Astrocyte (in vitro differentiated cells and primary cell): ENCODE measurements around the gene TRAPPC2B. TPM values are rescaled to one million over a fixed set of nuclear protein-coding genes. Genes with fewer than 3 reads are reported as not detected.

Experiments
- DNase-seq: peaks from one replicate; pipeline ENCODE4 v3.0.0-alpha.2; 2010; ENCODE audit warnings: low read depth
- FAIRE-seq: peaks from 2 replicates; lab custom pipeline; 2011; peaks lifted over from hg19 to GRCh38; lab: Jason Lieb, UNC
- H2AFZ ChIP-seq: 2 replicates; pipeline ENCODE4 v1.6.0; 2012; ENCODE audit warnings: low read depth, low read length, inconsistent platforms
- H3K27ac ChIP-seq: 2 replicates; pipeline ENCODE4 v1.5.1; 2011; ENCODE audit warnings: low read depth, low read length, inconsistent platforms
- H3K27me3 ChIP-seq: 2 replicates; pipeline ENCODE4 v1.6.0; 2011; ENCODE audit warnings: low read length, inconsistent platforms; ENCODE audit not compliant: insufficient read depth
- H3K36me3 ChIP-seq: 2 replicates; pipeline ENCODE4 v1.5.1; 2011; ENCODE audit warnings: low read length, inconsistent platforms; ENCODE audit not compliant: insufficient read depth
- H3K4me1 ChIP-seq: 2 replicates; pipeline ENCODE4 v1.5.1; 2011; ENCODE audit warnings: low read length, inconsistent platforms; ENCODE audit not compliant: insufficient read depth
- H3K4me2 ChIP-seq: 2 replicates; pipeline ENCODE4 v1.6.0; 2012; ENCODE audit warnings: low read length, inconsistent platforms
- H3K4me3 ChIP-seq: 2 replicates; pipeline ENCODE4 v1.5.1; 2011; ENCODE audit warnings: low read depth, mild to moderate bottlenecking, low read length, inconsistent platforms; ENCODE audit not compliant: insufficient read depth
- H3K79me2 ChIP-seq: 2 replicates; pipeline ENCODE4 v1.6.0; 2012; ENCODE audit warnings: mild to moderate bottlenecking, low read length, inconsistent platforms; ENCODE audit not compliant: insufficient read depth
- H3K9ac ChIP-seq: 2 replicates; pipeline ENCODE4 v1.6.0; 2012; ENCODE audit warnings: mild to moderate bottlenecking, low read length, inconsistent platforms
- H3K9me3 ChIP-seq: 2 replicates; pipeline ENCODE4 v1.5.1; 2012; ENCODE audit warnings: low read depth, mild to moderate bottlenecking, low read length, inconsistent platforms; ENCODE audit not compliant: insufficient read depth
- H4K20me1 ChIP-seq: 2 replicates; pipeline ENCODE4 v1.6.0; 2012; ENCODE audit warnings: low read length, inconsistent platforms; ENCODE audit not compliant: insufficient read depth
- H3K27ac Mint-ChIP-seq: one replicate; pipeline ENCODE4 v1.8.0; 2021; ENCODE audit warnings: mild to moderate bottlenecking, mixed read lengths; ENCODE audit not compliant: unreplicated experiment
- H3K27me3 Mint-ChIP-seq: one replicate; pipeline ENCODE4 v1.8.0; 2021; ENCODE audit warnings: low read depth, mixed read lengths; ENCODE audit not compliant: unreplicated experiment
- H3K36me3 Mint-ChIP-seq: one replicate; pipeline ENCODE4 v1.8.0; 2021; ENCODE audit warnings: low read depth, mixed read lengths; ENCODE audit not compliant: unreplicated experiment
- H3K4me1 Mint-ChIP-seq: one replicate; pipeline ENCODE4 v1.8.0; 2021; ENCODE audit warnings: low read depth, mixed read lengths; ENCODE audit not compliant: unreplicated experiment
- H3K4me3 Mint-ChIP-seq: one replicate; pipeline ENCODE4 v1.8.0; 2021; ENCODE audit warnings: mild to moderate bottlenecking, moderate library complexity, mixed read lengths; ENCODE audit not compliant: unreplicated experiment
- H3K9me3 Mint-ChIP-seq: one replicate; pipeline ENCODE4 v1.8.0; 2021; ENCODE audit warnings: mild to moderate bottlenecking, mixed read lengths; ENCODE audit not compliant: unreplicated experiment
- EZH2 ChIP-seq: IDR thresholded peaks from 2 replicates; pipeline ENCODE4 v1.6.1; 2012; ENCODE audit warnings: mild to moderate bottlenecking, low read length, inconsistent platforms; ENCODE audit not compliant: insufficient read depth
- total RNA-seq: library from RNA; stranded (reverse); gene quantifications from 2 replicates; pipeline ENCODE4 v1.2.1, GENCODE V29; 2021
- TF ChIP-seq, protein P1 (sequence below): IDR thresholded peaks from 2 replicates; pipeline ENCODE4 v1.5.1; 2011; ENCODE audit warnings: low read depth, mild to moderate bottlenecking, inconsistent platforms, low read length, moderate library complexity; ENCODE audit not compliant: insufficient read depth

Gene TRAPPC2B
- total RNA-seq, 1 donor from 2014 or later, result 9.2 TPM

- no peaks in the 10 kb centered on the region for H4K20me1 ChIP-seq
- no peaks in the 10 kb centered on the region for H3K27me3 ChIP-seq
- H3K9ac ChIP-seq, result no peak overlapping the region
- no peaks in the 10 kb centered on the region for H3K27me3 Mint-ChIP-seq
- DNase-seq (no peak), FAIRE-seq (no peak)
- H3K4me3 ChIP-seq, result no peak overlapping the region
- H3K4me2 ChIP-seq, result no peak overlapping the region
- TF ChIP-seq EZH2, result no peak
- peaks cover 39% of the 10 kb centered on the region for H3K9me3 ChIP-seq
- H3K36me3 Mint-ChIP-seq, result peaks cover 28% of the 10 kb centered on the region
- H3K79me2 ChIP-seq, result peaks cover 2% of the 10 kb centered on the region
- H3K4me3 Mint-ChIP-seq, result no peak overlapping the region
- no peaks in the 10 kb centered on the region for H3K4me1 ChIP-seq
- H2AFZ ChIP-seq, result no peak overlapping the region
- H3K27ac ChIP-seq, result no peak overlapping the region
- peak overlapping the region; percentile 14 for H3K27ac Mint-ChIP-seq
- peaks cover 8% of the 10 kb centered on the region for H3K9me3 Mint-ChIP-seq
- H3K36me3 ChIP-seq, result peaks cover 10% of the 10 kb centered on the region
- peaks cover 1% of the 10 kb centered on the region for H3K4me1 Mint-ChIP-seq
Measured at GRCh38 chr19:57403737-57404563, 40.6 kb downstream of the TRAPPC2B start.

DNA sequence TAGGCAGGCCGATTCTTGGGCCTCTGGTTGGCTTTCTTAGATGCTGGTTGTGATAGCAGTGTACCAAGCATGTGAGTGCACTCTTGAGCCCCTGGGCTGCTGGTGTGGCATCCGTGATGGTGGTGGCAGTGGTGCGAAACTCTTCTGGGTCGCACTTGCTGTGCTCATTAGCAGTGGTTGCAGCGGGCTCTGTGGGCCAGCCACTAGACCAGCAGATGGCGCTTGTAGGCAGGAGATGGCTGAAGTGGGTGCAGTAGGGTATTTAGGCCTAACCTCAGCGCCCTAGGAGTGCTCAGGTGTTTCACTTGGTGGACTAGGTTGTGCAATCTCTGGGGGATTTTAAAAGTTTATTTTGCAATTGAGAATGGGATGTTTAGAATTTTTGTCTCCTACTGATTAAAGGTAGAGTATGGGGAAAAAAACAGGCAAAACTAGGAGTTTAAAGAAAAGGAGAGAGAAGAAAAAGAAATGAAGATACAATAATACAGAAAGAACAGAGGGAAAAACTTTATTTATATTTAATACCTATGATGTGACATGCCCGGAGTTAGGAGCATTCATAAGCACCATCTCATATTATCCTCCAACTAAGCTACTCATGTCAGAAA, 43.3 kb downstream of the TRAPPC2B start:
- Histone ChIP-seq H4K20me1 (no peaks in the 10 kb centered on the region), H2AFZ (no peak overlapping the region), H3K27me3 (no peaks in the 10 kb centered on the region), H3K9ac (no peak overlapping the region), H3K4me2 (no peak overlapping the region), H3K36me3 (no peaks in the 10 kb centered on the region), H3K4me3 (no peak overlapping the region), H3K79me2 (peaks cover 3% of the 10 kb centered on the region), H3K9me3 (peaks cover 26% of the 10 kb centered on the region), H3K4me1 (peaks cover 4% of the 10 kb centered on the region), H3K27ac (no peak overlapping the region)
- H3K27ac Mint-ChIP-seq, result no peak overlapping the region
- peaks cover 1% of the 10 kb centered on the region for H3K4me1 Mint-ChIP-seq
- peaks cover 20% of the 10 kb centered on the region for H3K36me3 Mint-ChIP-seq
- no peak overlapping the region for H3K4me3 Mint-ChIP-seq
- DNase-seq (no peak), FAIRE-seq (no peak)
- no peak for TF ChIP-seq EZH2
- TF ChIP-seq, protein P1, sequence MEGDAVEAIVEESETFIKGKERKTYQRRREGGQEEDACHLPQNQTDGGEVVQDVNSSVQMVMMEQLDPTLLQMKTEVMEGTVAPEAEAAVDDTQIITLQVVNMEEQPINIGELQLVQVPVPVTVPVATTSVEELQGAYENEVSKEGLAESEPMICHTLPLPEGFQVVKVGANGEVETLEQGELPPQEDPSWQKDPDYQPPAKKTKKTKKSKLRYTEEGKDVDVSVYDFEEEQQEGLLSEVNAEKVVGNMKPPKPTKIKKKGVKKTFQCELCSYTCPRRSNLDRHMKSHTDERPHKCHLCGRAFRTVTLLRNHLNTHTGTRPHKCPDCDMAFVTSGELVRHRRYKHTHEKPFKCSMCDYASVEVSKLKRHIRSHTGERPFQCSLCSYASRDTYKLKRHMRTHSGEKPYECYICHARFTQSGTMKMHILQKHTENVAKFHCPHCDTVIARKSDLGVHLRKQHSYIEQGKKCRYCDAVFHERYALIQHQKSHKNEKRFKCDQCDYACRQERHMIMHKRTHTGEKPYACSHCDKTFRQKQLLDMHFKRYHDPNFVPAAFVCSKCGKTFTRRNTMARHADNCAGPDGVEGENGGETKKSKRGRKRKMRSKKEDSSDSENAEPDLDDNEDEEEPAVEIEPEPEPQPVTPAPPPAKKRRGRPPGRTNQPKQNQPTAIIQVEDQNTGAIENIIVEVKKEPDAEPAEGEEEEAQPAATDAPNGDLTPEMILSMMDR, result peak; percentile 11
- H3K27me3 Mint-ChIP-seq, result no peaks in the 10 kb centered on the region
- H3K9me3 Mint-ChIP-seq, result peaks cover 7% of the 10 kb centered on the region

DNA sequence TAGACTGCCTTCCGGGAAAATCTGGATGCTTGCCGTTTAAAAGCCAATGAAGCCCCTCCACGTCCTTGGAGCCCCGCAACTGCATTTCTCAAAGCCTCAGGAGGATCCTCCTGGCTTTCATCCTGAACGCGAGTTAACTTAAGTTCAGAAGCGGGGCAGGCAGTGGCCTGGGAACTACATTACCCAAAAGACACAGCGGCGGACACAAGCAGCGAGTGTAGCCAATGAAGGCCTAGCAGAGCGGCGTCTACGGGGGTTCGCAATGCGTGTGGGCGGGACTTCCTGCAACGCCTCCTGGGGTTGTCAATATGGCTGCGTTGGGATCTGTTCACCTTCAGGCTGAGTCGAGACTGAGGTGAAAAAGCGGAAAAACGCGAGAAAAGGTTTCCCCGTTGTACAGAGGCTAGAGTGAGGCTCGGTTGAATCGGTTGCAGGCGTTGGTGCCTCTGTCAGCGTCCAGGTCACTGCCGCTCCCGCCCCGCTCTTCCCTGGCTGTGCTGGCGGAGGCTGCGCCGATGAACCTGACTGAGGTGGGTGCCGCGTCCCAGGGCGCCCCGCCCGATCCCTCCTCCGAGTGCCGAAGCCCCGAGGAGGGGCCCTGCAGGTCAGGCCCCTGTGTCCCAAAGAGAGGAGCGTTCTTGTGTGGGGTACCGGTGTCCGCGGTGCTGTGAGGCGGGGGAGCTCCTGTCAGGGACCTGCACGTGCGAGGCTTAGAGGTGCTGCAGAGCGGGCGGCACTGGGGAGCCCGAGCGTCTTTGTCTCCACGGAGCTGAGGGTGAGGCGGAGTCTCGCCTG, 47.7 kb downstream of the TRAPPC2B start, which contains the start of gene ZNF17:
Gene ZNF17 (plus strand): TSS at position 285 of the 795 bp plus-strand sequence. CDS start 2,455 bp downstream, outside the sequence.
- Mint-ChIP-seq H3K36me3 (peaks cover 9% of the 10 kb centered on the region), H3K4me3 (peak within 1 kb of the TSS; percentile 90), H3K9me3 (no peaks in the 10 kb centered on the region), H3K27me3 (no peaks in the 10 kb centered on the region), H3K4me1 (peaks cover 6% of the 10 kb centered on the region), H3K27ac (peak within 1 kb of the TSS; percentile 80)
- Histone ChIP-seq H3K4me3 (peak within 1 kb of the TSS; percentile 86), H3K27me3 (no peaks in the 10 kb centered on the region), H3K9me3 (no peaks in the 10 kb centered on the region), H3K36me3 (peaks cover 3% of the 10 kb centered on the region), H4K20me1 (no peaks in the 10 kb centered on the region), H3K79me2 (peaks cover 33% of the 10 kb centered on the region), H3K27ac (peak within 1 kb of the TSS; percentile 11), H3K4me2 (peak within 1 kb of the TSS; percentile 92), H2AFZ (peak within 1 kb of the TSS; percentile 88), H3K4me1 (peaks cover 9% of the 10 kb centered on the region), H3K9ac (peak within 1 kb of the TSS; percentile 84)
- TF ChIP-seq, protein P1, result no peak
- no peak for TF ChIP-seq EZH2
- FAIRE-seq (peak; percentile 89), DNase-seq (peak; percentile 90)
